Endothelial cell of umbilical vein (primary cell): ENCODE results near the gene SPG7. TPM values are rescaled to one million over a fixed set of nuclear protein-coding genes. Genes with fewer than 3 reads are reported as not detected.

Experiments
- BruUV-seq: library from RNA; stranded (reverse); fragments of 400-500 nt; replicated peaks from 2 replicates; lab custom pipeline; 2021; lab: Mats Ljungman, UMichigan
- CTCF ChIA-PET: fragments of 300-600, 350-600 bp; sonication (Branson Sonifier 250); formaldehyde crosslinking; loops from one replicate; lab custom pipeline; 2021; ENCODE audit warnings: antibody characterized with exemption, inconsistent platforms; lab: Charles Lee
- POLR2A ChIA-PET: fragments of 300-600, 350-600 bp; sonication (Branson Sonifier 250); formaldehyde crosslinking; loops from one replicate; lab custom pipeline; 2021; ENCODE audit warnings: antibody characterized with exemption, inconsistent platforms; lab: Charles Lee
- DNase-seq: peaks from one replicate; pipeline ENCODE4 v3.0.0-alpha.2; 2011; ENCODE audit warnings: low read depth, low spot score
- FAIRE-seq: peaks from 2 replicates; lab custom pipeline; 2011; peaks lifted over from hg19 to GRCh38; lab: Jason Lieb, UNC
- H2AFZ ChIP-seq: 2 replicates; pipeline ENCODE4 v1.6.0; 2012; ENCODE audit warnings: low read depth, low read length, control low read depth, inconsistent platforms
- H3K27ac ChIP-seq: 2 replicates; pipeline ENCODE4 v1.5.1; 2011; ENCODE audit warnings: low read depth, mild to moderate bottlenecking, control low read depth, low read length, moderate library complexity; ENCODE audit not compliant: insufficient read depth
- H3K27me3 ChIP-seq, 2 experiments: 2 replicates each; pipeline versions ENCODE4 v1.6.0 to v1.6.1; 2011; ENCODE audit warnings: low read length in 2 of 2, mixed read lengths in 1 of 2; ENCODE audit not compliant: control insufficient read depth in 2 of 2, insufficient read depth in 2 of 2
- H3K36me3 ChIP-seq, 2 experiments: 2 replicates in 1 of 2; 3 replicates in 1 of 2; pipeline ENCODE4 v1.5.1; 2011; ENCODE audit warnings: low read length in 2 of 2, mild to moderate bottlenecking in 1 of 2, moderate library complexity in 1 of 2; ENCODE audit not compliant: control insufficient read depth in 2 of 2, insufficient read depth in 2 of 2; ENCODE audit errors: extremely low read depth in 1 of 2
- H3K4me1 ChIP-seq: 3 replicates; pipeline ENCODE4 v1.5.1; 2011; ENCODE audit warnings: mild to moderate bottlenecking, low read length; ENCODE audit not compliant: control insufficient read depth, insufficient read depth; ENCODE audit errors: extremely low read depth
- H3K4me2 ChIP-seq: 2 replicates; pipeline ENCODE4 v1.6.1; 2011; ENCODE audit warnings: low read length, control low read depth, mixed read lengths; ENCODE audit not compliant: insufficient read depth
- H3K4me3 ChIP-seq, 3 experiments: fragments of 200-600 bp in 1 of 3; sonication (generic), shearing (Covaris generic) in 1 of 3; replicated peaks in 1 of 3; 2 replicates each; pipeline ENCODE4 v1.5.1; 2011 to 2016; ENCODE audit warnings: control low read depth in 3 of 3, low read length in 3 of 3, mild to moderate bottlenecking in 2 of 3, inconsistent platforms in 1 of 3, low read depth in 1 of 3, moderate library complexity in 1 of 3; ENCODE audit not compliant: insufficient read depth in 1 of 3
- H3K79me2 ChIP-seq: 2 replicates; pipeline ENCODE4 v1.6.0; 2012; ENCODE audit warnings: low read length, inconsistent platforms; ENCODE audit not compliant: control insufficient read depth, insufficient read depth
- H3K9ac ChIP-seq: replicated peaks from 2 replicates; pipeline ENCODE3; 2011; ENCODE audit warnings: low read length, control low read depth; ENCODE audit not compliant: insufficient read depth; ENCODE audit errors: extremely low read depth
- H3K9me1 ChIP-seq: replicated peaks from 3 replicates; pipeline ENCODE4 v1.6.0; 2011; ENCODE audit warnings: mild to moderate bottlenecking, low read length; ENCODE audit not compliant: control insufficient read depth, insufficient read depth; ENCODE audit errors: extremely low read depth
- H3K9me3 ChIP-seq: replicated peaks from 2 replicates; pipeline ENCODE4 v1.5.1; 2012; ENCODE audit warnings: low read length, inconsistent platforms; ENCODE audit not compliant: control insufficient read depth, insufficient read depth
- H4K20me1 ChIP-seq: replicated peaks from 2 replicates; pipeline ENCODE3; 2011; ENCODE audit warnings: mild to moderate bottlenecking, low read length; ENCODE audit not compliant: control insufficient read depth, insufficient read depth; ENCODE audit errors: extremely low read depth
- CTCF ChIP-seq, 2 donors: IDR thresholded peaks; 1 replicate in 1 of 2; 2 replicates in 1 of 2; pipeline ENCODE4 v1.5.1; 2011; ENCODE audit warnings: low read length in 2 of 2, mild to moderate bottlenecking in 2 of 2, moderate library complexity in 2 of 2, control low read depth in 1 of 2, inconsistent platforms in 1 of 2, low read depth in 1 of 2; ENCODE audit not compliant: insufficient read depth in 1 of 2; ENCODE audit errors: extremely low read depth in 1 of 2
- FOS ChIP-seq: IDR thresholded peaks from 2 replicates; pipeline ENCODE4 v1.6.1; 2011; ENCODE audit warnings: mild to moderate bottlenecking, low read length, moderate library complexity, borderline replicate concordance; ENCODE audit not compliant: insufficient read depth
- JUN ChIP-seq: IDR thresholded peaks from 2 replicates; pipeline ENCODE4 v1.6.1; 2011; ENCODE audit warnings: borderline replicate concordance, low read depth; ENCODE audit not compliant: insufficient read length, insufficient read depth
- MYC ChIP-seq: IDR thresholded peaks from one replicate; pipeline ENCODE4 v1.6.1; 2011; ENCODE audit warnings: mild to moderate bottlenecking, low read depth, low read length
- dilution Hi-C: fragments of 300-500 bp; cut with MboI; formaldehyde crosslinking; loops from one replicate; pipeline ENCODE4 v1.15.0; 2019; ENCODE audit warnings: low sequenced_read_pairs; ENCODE audit not compliant: extremely low pct_ligation_motif_present
- intact Hi-C: fragments of 100-400 bp; cut with micrococcal nuclease; formaldehyde crosslinking; loops from one replicate; pipeline ENCODE4 v1.10.0; 2022
- polyA plus RNA-seq, 4 experiments: library from polyadenylated mRNA; depleted of rRNA in 3 of 4; stranded (reverse) in 3 of 4; unstranded in 1 of 4; fragments of >200 nt; gene quantifications; 2 replicates each; pipeline versions ENCODE4 v1.2.1 to v1.2.3, GENCODE V29; 2011 to 2012; ENCODE audit warnings: missing spikeins in 1 of 4
- total RNA-seq: library from RNA; stranded (reverse); gene quantifications from 2 replicates; pipeline ENCODE4 v1.2.3, GENCODE V29; 2021

SPG7 gene
- total and polyA plus RNA-seq, 2 donors (not counting 3 experiments of a cell fraction or from before 2014, with no cell fraction given), result 90.2 to 146 TPM

- no peak for DNase-seq
Observed at GRCh38 chr16:89473791-89474414, 34.3 kb upstream of the SPG7 start.

More at GRCh38 chr16:89473791-89474414, 34.3 kb upstream of the SPG7 start:
- CTCF ChIA-PET, result interaction anchor here (0.7 to 1.7 kb wide), 2 partner anchors 8 to 10 kb away, joined by 3 read pairs; no protein-coding TSS in a partner anchor
- Histone ChIP-seq H3K27ac (no peak overlapping the region), H3K4me1 (peaks cover 2% of the 10 kb centered on the region), H3K27me3 (no peaks in the 10 kb centered on the region), H3K9me3 (no peaks in the 10 kb centered on the region), H3K9me1 (no peaks in the 10 kb centered on the region), H3K4me2 (no peak overlapping the region), H3K36me3 (no peaks in the 10 kb centered on the region), H3K9ac (no peak overlapping the region), H2AFZ (no peak overlapping the region), H4K20me1 (peaks cover 15% of the 10 kb centered on the region), H3K79me2 (peaks cover 100% of the 10 kb centered on the region), H3K4me3 (no peak overlapping the region)
- TF ChIP-seq JUN (peak; percentile 17), FOS (peak; percentile 42), MYC (no peak), CTCF (IDR thresholded peaks at IDR 0.05; ENCODE audit: extremely low read depth in 1 of 2, insufficient read depth in 1 of 2, low read depth in 1 of 2, low read length in 2 of 2) (no peak)
- intact Hi-C loops, result no loop called here
- POLR2A ChIA-PET, result interaction anchor here (0.7 kb wide), 1 partner anchor 63 kb away, joined by 3 read pairs; no protein-coding TSS in a partner anchor
- no peak for FAIRE-seq
- dilution Hi-C loops, result no loop called here
- BruUV-seq, result no TSS peak
